ENCODE data around the gene COLEC12.

The COLEC12 gene

GRCh38 chr18:433298-433697 is 67.2 kb downstream of the COLEC12 start:
- no peak for TF ChIP-seq CTCF (IDR thresholded peaks at IDR 0.05)

GRCh38 chr18:432791-433190 is 67.7 kb downstream of the COLEC12 start:
- TF ChIP-seq CTCF (IDR thresholded peaks at IDR 0.05), result no peak

- TF ChIP-seq CTCF (IDR thresholded peaks at IDR 0.05), result no peak
Observed at GRCh38 chr18:429030-429429, 71.5 kb downstream of the COLEC12 start.

- TF ChIP-seq CTCF (IDR thresholded peaks at IDR 0.05), result no peak
Observed at GRCh38 chr18:427005-427404, 73.5 kb downstream of the COLEC12 start.

- no peak for TF ChIP-seq CTCF (IDR thresholded peaks at IDR 0.05)
Observed at GRCh38 chr18:425106-425745, 75.3 kb downstream of the COLEC12 start.

- no peak for TF ChIP-seq CTCF (IDR thresholded peaks at IDR 0.05)
Observed at GRCh38 chr18:424668-425067, 75.8 kb downstream of the COLEC12 start.

- TF ChIP-seq CTCF (IDR thresholded peaks at IDR 0.05), result no peak
Observed at GRCh38 chr18:424071-424661, 76.3 kb downstream of the COLEC12 start.

Measured in LNCAP (cell line).